A673 (cell line): ENCODE data around the gene DGKH.

Experiments used
- EZH2 ChIP-seq: fragments of 200-600 bp; sonication (generic); IDR thresholded peaks from 2 replicates; pipeline ENCODE4 v1.6.1; 2017; ENCODE audit warnings: borderline replicate concordance, low read depth, mild to moderate bottlenecking, mixed read lengths, antibody characterized with exemption, low read length; ENCODE audit not compliant: poor library complexity, severe bottlenecking
- TF ChIP-seq, protein P1 (sequence below): fragments of 300-800, 200-600 bp; sonication (generic); conservative IDR thresholded peaks from 2 replicates; pipeline ENCODE4 v1.5.1; 2017; ENCODE audit warnings: low read depth, mild to moderate bottlenecking, antibody characterized with exemption, low read length, moderate library complexity, mixed read lengths

DNA sequence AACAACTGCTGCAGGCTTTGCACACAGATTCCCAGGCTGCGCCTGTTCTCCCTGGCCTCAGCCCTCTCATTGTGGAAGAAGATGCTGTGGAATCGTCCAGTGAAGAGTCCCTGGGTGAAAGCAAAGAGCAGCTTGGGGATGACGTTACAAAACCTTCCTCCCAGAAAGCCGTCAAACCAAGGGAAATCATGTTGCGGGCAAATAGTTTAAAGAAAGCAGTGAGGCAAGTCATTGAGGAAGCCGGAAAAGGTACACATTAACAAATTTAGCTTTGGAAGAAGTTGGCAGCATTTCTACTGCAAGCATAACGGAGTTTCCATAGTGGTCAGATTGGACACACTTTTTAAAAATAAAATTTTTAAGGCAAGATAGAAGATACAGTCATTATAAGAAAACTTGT is 140.6 kb downstream of the DGKH start:
- no peak for TF ChIP-seq EZH2
- TF ChIP-seq, protein P1, sequence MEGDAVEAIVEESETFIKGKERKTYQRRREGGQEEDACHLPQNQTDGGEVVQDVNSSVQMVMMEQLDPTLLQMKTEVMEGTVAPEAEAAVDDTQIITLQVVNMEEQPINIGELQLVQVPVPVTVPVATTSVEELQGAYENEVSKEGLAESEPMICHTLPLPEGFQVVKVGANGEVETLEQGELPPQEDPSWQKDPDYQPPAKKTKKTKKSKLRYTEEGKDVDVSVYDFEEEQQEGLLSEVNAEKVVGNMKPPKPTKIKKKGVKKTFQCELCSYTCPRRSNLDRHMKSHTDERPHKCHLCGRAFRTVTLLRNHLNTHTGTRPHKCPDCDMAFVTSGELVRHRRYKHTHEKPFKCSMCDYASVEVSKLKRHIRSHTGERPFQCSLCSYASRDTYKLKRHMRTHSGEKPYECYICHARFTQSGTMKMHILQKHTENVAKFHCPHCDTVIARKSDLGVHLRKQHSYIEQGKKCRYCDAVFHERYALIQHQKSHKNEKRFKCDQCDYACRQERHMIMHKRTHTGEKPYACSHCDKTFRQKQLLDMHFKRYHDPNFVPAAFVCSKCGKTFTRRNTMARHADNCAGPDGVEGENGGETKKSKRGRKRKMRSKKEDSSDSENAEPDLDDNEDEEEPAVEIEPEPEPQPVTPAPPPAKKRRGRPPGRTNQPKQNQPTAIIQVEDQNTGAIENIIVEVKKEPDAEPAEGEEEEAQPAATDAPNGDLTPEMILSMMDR: no peak
